GM21515 (cell line): ENCODE results near the gene TACR1.

Experiments used
- ATAC-seq: cut with Tn5 transposase; IDR thresholded peaks from one replicate; pipeline ENCODE4 v1.9.1; 2021; ENCODE audit not compliant: unreplicated experiment

The TACR1 gene

GRCh38 chr2:75055142-75055819 is 144.0 kb downstream of the TACR1 start:
- ATAC-seq = peak; percentile 10

GRCh38 chr2:75054296-75054695 is 145.0 kb downstream of the TACR1 start:
- no peak for ATAC-seq

GRCh38 chr2:75053484-75054112 is 145.7 kb downstream of the TACR1 start:
- ATAC-seq = peak; percentile 61

GRCh38 chr2:75047992-75048625 is 151.2 kb downstream of the TACR1 start:
- ATAC-seq = no peak

DNA sequence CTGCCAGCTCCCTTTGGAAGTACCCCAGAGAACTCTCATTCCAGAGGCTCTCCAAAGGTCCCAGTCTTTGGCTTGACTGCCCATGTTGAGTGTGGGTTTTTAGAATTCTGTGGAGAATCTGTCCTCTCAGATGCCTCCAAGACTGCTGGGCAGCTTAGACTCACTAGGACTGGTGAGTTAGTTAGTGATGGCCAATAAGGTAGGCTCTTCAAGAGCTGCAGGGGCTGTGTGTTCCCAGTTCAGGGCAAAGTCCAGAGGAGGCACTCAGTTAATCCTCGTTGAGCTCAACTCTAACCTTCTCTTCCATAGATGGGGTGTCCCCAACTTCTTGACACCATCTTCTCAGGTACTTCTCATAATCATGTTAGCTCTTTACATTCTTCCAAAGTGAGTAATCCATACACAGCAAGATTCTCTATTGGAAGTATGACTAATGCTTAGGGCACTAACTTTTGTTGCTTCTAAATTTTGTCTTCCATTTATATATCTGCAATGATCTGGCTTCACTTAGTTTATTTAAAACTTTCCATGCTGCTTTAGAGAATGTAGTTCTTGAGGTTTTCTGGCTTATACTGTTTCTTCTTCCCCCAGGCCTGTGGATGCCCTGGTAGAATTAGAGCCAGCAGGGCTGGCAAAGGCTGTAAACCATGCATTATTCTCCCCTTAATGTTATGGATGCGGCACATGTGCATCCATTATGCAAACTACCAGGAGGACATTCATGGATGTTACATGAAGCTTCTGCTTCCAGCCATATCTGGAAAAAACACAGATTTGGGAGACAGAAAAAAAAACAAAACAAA is 151.9 kb downstream of the TACR1 start:
- ATAC-seq = no peak

- no peak for ATAC-seq
These were observed 153.7 kb downstream of the TACR1 start for GRCh38 chr2:75045526-75046050.

- no peak for ATAC-seq
These were observed 155.0 kb downstream of the TACR1 start for GRCh38 chr2:75044291-75044690.

DNA sequence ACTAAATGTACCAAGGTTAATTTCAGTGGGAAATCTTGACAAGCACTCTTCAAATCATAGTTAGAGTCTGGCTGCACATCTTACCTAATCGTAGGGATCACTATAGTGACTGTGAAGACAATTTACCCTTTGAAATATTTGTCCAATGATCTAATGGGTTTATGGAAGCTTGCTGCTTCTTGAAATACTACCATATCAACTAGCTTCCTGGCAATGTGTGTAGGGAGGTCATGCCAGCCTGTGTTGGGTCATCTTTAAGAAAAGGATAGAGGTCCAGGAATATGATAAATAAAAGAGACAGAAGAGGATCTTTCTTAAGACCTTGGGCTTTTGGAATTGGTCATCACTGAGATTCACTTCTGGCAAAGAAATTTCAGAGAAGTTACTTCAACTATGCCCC is 156.5 kb downstream of the TACR1 start:
- ATAC-seq = no peak

DNA sequence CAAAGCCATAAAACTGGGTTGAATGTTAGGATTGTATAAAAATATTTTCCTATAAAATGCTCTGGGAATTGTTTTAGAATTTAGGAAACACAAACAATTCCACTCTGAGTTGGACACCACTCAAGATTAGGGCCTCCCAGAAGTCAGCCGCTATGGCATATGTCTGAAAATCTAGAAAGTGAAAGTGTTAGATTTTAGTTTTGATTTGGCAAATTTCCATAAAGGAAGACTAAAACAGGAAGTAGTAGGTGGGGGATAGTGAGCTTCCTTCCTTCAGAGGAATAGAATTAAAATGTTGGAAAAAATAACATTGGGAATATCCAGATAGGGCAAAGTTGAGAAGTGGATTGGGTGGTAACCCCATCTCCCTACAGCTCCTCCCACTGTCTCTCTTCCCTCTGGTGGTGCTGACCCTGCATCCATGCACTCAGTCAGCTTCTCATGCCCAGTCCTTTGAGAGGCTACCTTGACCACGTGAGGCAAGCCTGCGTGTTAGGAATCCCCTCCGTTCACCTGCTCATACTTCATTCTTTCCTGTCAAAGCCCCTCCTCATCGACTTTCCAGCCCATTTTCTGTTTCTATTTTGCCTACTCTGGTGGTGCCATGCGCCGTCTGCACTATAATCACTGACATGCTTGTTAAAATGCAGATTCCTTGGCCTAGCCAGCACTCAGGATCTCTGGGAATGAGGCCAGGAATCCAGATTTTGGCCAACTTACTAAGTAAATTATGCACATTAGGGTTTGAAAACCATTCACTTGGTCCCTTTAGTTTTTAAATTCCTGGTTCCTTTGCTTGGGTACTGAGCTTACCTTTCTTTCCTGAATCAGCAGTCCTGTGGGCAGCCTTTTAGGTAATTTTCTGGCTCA is 157.4 kb downstream of the TACR1 start:
- ATAC-seq = no peak

- no peak for ATAC-seq
These were observed 158.1 kb downstream of the TACR1 start for GRCh38 chr2:75041226-75041625.

- no peak for ATAC-seq
These were observed 163.6 kb downstream of the TACR1 start for GRCh38 chr2:75035444-75036353.

- no peak for ATAC-seq
These were observed 165.8 kb downstream of the TACR1 start for GRCh38 chr2:75033516-75033915.

DNA sequence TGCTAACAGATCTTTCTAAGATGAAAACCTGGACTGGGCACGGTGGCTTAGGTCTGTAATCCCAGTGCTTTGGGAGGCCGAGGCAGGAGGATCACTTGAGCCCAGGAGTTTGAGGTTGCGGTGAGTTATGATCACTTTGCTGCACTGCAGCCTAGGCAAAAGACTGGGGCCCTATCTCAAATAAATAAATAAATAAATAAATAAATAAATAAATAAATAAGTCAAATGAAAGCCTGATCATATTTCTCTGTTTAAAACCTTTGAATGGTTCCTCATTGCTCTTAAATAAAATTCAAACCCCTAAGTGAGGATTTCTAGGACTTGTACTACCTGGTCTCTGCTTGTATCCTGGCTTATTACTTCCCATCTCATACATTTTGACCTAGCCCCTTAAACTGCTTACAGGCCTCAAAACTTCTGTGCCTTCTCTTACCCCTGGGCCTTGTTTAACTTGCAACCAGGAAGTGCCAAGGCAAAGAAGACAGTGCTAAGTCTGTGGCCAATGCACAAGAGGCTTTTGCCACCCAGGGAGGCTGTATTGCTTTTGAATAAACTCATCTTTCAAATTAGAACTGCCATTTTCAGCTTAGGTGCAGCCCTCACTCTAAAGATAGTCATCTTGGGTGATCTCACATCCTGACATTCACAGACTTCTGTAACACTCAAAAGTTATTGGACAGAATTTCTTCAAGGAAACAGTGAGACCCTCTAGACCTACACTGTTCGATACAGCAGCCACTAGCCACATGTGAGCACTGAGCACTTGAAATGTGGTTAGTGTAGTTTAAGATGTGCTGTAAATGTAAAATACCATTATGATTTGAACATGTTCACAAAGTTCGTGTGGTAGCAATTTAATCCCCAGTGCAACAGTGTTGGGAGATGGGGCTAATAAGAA is 167.2 kb downstream of the TACR1 start:
- no peak for ATAC-seq

DNA sequence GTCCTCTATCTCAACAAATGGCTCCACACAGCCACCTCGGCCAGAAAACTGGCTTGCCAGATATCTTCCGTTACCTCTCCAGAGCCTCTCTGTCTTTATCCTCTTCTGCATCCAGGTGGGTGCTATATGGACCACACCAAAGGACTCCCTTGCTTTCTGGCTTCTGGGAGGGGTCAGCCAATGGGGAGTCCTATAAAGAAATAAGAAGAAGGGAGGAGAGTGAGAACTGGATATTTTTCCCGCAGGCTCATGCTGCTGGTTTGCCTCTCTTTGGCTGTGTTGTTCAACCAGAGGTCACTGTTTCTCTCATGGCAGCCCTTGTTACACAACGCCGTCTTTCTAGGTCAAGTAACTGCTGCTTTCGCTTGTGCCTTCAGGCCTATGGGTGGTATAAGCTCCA is 168.1 kb downstream of the TACR1 start:
- ATAC-seq = no peak

DNA sequence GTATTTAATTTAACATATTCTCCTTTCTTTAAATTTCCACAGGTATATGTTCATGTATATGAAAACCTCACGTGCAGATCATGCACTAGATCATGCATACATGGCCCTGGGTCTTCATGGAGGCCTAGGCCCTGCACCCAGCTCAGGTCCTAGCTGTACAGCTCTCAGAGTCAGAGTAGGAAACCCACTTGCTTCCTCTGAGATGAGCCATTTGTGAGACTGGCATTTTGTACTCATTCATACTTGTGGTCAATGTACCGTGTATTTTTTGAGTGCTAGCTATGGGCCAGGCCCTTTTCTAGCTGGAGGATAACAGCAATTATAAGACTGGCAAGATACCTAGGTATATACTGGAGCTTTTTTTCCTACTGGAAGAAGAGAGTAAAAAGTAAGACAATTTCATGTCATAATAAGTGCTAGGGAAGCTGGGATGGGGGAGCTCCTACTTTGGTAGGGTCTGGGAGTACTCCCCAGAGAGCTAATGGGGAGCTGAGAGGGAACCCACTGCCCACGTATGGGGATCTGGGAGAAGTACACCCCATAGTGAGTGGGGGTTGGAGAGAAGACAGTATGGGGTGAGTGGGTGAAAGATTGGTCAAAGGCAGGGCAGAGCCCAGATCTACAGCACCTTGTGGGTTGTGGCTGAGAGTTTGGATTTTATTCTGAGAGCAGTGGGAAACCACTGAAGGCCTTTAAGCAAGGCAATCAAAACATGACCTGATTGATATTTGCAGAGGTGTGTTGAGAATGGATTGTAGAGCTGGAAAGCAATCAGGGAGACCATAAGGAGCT is 168.9 kb downstream of the TACR1 start:
- ATAC-seq = no peak

GRCh38 chr2:75027886-75028285 is 171.4 kb downstream of the TACR1 start:
- no peak for ATAC-seq

DNA sequence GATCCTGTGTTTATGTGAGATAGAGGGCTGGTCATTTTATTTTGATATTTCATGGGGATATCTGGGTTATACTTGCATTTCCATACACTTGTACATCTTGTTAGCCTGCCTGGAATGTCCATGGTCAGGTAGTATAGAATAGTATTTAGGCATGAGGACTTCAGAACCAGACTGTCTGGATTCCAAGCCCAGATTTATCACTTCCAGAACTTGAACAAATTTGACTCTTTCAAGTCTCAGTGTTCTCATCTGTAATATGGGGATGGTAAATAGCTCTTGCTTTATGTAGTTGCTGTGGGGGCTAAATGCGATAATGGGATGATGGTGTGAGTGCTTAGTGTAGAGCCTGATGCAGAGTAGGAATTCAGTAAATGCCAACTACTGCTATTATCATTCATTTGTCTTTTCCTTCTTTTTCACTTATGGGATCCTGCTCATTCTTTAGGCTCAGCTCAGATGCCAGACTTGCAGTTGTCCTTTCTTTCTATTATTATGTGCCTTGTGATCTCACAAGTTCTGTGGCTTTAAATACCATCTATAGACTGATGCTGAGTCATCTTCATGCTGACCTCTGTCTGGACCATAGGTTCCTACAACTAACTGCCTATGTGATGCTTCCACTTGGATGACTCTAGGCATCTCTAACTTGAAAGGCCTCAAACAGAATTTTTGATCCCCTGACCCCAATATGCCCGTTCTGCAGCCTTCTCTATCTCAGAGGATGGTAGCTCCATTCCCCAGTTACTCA is 173.5 kb downstream of the TACR1 start:
- no peak for ATAC-seq
